ENCODE results near the gene TEPSIN. TPM values are rescaled to one million over a fixed set of nuclear protein-coding genes. Genes with fewer than 3 reads are reported as not detected.

Gene TEPSIN
- total RNA-seq, 1 donor from 2014 or later, result 60.0 TPM

DNA sequence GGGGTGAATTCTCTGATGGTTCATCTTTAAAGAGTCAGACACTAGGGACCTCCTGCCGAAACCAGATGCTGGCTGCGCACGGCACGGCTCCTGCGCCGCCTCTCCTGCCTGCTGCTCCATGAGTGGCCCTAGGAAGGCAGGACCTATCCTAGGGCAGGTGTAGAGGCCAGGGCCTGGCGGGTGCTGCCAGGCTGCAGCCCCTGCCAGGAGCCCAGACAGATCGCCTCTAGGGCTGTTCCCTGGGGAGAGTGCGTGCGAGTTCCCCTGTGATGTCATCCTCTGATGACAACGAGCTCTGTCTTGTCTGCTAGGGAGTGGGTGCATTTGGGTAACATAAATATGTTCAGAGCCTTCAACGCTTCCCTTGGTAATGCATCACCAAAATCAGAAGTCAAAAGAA, 32.4 kb upstream of the TEPSIN start:
- intact Hi-C loops (cut with micrococcal nuclease), result no loop called here

DNA sequence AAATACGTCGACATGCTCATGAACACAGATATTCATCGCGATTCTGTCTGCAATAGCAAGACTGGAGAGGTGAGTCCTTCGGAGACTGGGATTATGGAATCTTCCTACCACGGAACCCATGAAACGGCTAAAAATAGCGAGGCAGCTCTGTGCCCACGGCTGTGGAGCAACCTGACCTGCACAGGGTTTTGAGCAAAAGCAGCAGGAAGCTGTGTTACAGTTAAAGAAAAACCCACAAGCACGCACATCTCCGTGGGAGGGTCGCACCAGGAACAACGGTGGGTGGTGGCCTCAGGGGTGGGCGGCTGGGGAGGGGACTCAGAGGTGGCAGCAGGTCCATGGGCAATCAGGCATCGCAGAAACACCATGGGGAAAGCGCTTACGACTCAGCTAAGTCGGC, 31.4 kb upstream of the TEPSIN start:
- intact Hi-C loops (cut with micrococcal nuclease), result no loop called here

DNA sequence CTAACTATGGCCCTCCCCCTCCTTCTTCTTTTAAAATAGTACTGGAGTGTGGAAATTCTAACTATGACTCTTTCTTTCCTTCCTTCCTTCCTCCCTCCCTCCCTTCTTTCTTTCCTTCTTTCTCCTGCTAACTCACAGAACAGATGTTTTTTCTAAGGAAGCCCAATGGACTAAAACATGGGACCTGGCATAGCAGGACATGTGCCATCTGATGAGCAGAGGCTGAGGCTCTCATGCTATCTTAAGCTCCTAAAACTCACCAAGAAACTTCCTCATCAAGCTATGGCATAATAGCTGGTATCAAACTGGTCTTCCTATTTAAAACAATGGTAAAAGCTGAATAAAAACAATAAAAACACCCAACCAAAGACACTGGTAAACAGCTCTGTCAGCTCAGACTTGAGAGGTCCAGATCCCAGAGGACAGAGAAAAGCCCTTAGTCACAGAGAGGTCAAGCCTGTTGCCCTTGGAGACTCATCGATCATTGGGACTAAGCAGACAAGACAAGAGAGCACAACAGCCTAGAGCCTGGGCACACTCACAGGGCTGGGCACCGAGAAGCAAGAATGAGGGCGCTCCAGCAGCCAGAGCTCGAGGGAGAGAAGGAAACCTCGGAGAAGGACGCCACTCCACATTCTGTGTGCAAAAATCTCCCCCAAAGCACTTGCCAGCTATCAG, 28.7 kb upstream of the TEPSIN start:
- intact Hi-C loops (cut with micrococcal nuclease), result no loop called here

DNA sequence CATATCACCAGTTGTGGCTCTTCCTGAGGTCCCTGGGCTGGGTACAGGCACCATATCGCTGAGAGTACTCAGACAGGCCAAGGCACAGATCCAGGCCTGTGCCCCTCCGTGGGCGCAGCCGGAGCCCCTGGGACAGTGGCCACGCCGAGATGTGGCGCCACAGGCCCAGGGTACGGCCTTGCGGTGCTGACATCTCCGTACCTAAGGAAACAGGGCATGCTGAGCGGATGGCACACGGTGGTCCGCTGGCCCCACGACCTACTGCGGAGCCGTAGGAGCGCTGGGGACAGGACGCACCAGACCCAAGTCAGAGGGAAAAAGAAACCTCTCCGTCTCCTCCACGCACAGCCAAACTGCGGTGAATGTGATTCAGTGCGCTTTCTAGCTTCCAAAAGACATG, 26.7 kb upstream of the TEPSIN start:
- intact Hi-C loops (cut with micrococcal nuclease), result no loop called here

DNA sequence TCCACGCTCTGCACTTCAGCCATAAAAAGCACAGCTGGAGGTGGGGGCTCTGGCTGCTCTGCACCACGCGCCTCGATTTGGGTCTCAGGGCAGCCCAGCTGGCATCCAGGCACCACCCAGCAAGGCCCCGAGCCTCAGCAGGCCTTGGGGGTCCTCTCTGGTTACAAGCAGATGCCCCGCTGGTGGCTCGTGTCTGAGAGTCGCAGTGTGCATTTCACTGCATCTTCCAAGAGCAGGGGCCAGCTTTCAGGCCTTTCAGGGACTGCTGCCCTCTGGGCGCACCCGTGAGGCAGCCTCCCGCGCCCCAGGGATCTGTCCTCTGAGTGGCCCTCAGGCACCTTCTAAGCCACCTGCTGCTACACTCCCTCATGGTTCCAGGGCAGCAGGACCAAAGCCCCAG, 25.8 kb upstream of the TEPSIN start:
- intact Hi-C loops (cut with micrococcal nuclease), result no loop called here

DNA sequence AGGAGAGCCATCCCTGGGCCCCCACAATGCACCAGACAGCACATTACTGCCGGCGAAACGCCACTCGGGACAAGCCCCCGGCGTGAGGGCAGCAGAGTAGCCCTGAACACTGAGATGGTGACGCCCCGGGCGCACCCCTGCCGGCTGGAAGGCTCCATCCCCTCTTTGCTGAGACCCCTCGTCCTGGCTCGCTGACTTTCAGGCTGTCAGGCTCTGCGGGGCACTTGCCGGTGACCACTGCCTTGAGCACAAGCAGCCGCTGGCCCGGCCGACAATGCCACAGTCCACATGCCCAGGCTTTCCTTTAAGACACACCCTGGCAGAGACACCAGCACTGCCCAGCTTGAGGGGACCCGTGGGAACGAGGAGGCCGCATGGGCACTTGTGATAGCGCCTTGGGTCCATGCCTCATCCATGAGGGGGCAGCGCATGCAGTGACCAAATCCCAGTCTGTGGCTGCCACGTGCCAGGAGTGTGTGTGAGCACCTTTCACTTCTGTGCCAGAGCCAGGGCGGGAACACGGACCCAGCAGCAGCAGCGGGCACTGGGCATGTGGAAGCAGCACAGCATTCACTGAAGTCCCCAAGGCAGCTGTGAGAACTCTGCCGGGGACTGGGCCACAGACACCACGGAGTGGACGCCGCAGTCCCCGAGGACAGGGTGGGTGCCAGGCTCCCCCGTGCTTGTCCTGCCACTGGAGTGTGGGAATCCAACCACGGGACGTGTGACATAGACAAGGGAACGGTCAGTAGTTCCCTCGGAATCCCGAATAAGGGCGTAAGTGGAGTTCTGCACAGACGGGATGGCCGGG, 24.7 kb upstream of the TEPSIN start:
- intact Hi-C loops (cut with micrococcal nuclease), result no loop called here

DNA sequence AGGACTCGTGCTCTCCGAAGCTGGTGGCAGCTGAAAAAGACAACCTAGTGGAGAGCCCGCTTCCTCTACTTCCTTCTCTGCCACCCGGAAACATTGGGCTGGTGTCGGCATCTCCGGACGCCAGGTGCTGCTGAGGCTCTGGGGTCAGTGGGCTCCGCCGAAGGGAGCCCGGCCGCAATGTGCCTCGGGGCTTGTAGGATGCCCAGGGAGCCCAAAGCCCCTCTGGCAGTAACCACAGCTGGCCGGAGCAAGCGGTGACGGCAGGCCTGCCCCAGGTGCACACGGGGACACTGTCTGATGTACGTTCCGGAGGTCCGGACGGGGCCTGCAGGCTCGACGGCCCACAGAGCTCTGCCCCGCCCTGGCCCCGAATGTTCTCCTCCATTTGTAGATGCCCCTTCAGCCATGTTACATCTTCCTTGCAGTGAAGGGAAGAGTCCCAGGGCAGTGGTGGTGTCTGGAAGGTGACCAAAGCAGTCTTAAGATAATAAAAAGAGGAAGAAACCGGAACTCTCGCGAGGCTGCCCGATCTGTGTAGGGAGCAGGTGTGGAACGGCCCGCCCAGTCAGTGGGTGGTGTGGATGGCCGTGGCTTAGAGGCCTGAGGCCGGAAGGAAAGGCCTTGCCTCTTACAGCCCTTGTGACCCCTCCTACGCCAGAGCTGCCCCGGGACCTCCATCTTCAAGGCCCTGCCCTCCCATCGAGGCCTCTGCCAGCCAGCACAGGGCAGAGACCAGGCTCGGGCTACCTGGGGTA, 22.9 kb upstream of the TEPSIN start:
- intact Hi-C loops (cut with micrococcal nuclease), result no loop called here

DNA sequence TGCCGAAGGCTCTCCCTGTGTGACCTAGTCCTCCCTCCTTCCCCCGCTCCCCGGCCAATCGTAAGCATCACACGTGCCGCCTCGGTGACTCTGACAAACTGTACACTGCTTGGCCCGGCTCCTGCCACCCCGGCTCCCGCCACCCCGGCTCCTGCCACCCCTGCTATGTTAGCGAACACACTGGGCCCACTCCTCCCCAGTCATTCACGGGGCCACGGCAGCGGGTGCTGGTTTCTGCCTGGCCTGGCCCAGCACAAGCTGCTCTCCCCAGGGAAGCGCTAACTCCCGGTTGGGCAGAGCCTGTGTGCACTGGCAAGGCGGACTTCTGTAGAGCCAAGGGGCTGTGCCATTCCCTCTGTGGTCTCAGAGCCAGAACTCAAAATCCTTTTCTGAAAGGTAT, 22.2 kb upstream of the TEPSIN start:
- intact Hi-C loops (cut with micrococcal nuclease), result no loop called here

DNA sequence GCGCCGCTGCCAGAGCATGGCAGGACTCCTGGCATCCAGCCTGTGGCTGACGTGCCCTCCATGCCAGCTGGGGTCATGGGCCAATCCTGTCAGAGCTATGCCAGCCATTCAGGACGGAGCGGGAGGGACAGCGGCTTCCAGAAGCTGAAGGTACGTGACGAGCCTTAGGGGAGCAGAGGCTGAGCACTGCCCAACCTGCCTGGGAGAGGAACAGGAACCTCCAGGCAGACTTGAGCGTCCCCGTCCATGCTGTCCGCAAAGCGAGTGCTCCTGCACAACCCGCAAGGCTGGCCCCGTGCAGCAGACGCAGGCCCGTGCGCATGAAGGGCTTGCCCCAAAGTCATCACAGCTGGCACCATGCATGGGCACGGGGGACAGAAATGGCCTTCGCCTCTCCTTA, 21.8 kb upstream of the TEPSIN start:
- intact Hi-C loops (cut with micrococcal nuclease), result no loop called here

DNA sequence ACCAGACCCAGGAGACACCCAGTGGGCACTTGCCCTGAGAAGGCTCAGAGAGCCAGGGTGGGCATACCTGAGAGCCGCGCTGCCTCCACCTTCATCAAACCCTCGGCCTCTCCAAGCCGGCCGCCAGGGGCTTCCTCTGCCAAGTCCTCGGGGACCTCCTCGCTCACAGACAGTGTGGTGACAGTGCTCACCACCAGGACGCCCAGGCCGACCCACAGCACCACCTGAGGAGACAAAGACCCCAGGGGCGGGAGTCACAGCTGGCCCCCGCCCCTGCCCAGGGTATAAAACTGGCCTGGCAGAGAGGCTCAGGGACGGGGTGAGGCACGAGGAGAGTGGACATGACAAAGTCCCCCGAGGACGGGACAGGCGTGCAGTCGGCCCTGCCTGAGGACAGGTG, 21.3 kb upstream of the TEPSIN start:
- intact Hi-C loops (cut with micrococcal nuclease), result no loop called here

DNA sequence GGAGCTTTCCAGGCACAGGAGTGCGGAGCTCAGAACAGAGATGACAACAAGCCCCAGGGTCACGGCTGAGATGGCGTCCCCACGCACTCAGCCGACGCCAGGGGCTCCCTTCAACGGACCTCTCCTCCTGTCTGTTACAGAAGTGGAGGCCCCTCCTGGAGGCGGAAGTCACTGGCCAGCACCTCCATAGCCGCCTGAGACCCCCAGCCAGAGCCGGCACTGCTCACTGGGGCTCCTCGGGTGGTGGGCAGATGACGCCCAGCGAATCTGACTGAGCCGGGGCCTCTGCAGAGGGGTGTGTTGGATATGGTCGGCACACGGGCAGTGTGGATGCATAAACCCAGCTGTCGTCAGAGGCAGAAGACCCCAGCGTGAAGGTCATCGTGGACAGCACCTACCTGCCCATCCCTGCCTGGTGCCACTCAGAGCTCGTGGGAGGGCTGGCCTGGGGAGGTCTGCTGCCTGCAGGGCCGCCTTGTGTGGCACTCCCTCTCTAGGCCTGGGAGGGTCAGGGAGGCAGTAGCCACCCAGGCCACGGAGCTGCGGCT, 20.3 kb upstream of the TEPSIN start:
- intact Hi-C loops (cut with micrococcal nuclease), result no loop called here

DNA sequence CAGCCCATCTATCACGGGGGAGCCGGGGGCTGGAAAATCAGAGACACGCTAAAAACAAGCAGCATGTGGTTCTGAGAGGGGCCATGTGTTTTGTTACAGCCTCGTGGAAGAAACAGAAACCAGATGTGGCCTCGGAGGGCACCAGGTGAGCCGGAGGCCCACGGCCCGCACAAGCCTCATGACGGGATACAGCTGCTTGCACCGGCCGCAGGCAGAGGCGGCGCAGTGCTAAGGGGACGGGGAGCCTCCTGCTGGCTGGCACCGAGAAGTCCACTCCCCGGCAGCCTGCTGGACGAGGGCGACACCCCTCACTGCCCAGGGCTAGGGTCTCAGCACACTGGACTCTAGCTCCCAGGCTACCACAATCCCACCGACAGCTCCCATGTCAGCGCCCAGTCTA, 19.4 kb upstream of the TEPSIN start:
- intact Hi-C loops (cut with micrococcal nuclease), result no loop called here

DNA sequence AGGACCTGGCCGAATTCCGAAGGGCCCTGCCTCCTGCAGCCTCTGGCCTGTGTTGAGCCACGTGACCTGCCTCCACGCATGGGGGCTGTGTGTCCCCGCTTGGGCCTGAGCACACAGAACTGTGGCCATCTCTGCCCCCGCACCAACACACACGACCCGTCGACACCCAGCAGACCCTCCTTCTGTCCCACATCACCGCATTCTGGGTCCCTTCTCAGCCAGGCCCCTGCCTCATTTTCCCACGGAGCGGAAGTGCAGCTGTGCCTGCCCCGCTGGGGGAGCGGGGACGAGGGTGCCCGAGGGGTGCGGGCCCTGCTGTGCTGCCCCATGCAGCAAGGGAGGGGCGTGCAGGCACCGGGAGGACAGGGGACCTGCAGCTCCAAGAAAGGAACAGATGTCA, 18.7 kb upstream of the TEPSIN start:
- intact Hi-C loops (cut with micrococcal nuclease), result no loop called here

DNA sequence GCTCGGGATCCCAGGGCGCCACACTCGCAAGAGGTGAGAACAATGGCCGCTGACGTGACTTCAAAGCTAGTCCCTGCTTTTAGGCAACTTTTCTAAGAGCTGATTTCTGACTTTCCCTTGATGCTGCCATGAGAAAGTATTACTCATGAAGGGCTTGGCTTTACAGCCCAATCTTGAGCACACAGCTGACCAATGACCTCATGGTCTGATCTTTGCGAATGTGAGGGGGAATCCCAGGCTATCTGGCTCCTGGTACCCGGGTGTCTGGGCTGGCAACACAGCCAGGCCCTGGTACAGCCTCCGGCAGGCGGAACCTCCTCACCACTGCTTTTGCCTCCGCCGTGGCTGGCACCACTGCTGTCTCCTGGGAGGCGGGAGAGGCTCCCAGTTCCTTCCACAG, 17.8 kb upstream of the TEPSIN start:
- intact Hi-C loops (cut with micrococcal nuclease), result no loop called here

DNA sequence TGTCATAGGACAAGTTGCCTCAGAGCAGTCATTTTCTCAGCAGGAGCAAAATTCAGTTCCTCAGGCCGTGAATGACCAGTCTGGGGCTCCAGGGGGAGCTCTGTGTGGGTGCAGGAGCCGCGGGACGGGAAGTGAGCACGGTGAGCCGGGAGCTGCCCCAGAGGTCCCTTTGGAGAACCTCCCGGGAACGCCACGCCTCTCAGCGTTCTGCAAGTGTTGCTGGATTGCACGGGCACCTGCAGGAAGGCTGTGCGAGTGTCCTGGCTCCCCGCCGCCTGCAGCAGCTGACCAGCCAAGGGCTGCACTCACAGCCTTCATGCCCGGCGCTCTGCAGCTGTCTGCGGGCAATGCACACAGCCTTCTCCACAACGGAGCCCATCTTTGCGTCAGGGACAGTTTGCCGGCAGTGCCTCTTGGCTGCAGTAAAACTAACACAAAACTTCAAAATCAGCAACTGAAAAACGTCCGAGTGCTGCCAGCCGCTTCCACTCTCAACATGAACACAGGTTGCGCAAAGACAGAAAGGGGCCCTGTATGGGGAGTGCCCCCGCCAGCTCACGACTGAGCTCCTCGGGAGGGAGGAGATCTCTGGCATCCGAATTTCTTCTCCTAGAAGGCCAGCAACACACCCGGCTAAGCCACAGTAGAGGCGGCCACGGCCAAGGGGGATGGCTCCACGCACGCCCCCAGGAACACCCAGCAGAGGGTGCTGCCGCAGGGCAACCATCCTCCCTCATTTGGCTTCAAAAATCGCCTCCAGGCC, 16.3 kb upstream of the TEPSIN start:
- intact Hi-C loops (cut with micrococcal nuclease), result no loop called here

DNA sequence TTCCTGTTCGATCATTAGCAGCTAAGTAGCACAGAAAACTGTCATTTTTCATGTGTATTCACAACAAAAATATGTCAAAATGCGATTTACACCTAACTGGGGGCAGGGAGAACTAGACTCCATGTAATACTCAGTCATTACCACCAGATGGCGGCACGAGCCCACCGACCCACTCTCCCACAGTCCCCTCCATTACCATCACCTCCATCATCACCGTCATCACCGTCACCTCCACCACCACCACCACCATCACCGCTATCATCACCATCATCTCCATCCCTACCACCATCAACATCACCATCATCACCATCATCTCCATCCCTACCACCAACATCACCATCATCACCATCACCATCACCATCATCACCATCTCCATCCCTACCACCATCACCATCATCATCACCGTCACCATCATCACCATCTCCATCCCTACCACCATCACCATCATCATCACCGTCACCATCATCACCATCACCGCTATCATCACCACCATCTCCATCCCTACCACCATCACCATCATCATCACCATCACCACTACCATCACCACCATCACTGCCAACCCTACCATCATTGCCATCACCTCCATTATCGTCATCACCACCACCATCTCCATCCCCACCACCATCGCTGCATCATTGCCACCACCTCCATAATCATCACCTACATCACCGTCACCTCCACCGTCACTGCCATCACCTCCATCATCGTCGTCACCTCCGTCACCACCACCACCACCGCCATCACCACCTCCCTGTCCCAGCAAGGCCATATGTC, 14.7 kb upstream of the TEPSIN start:
- intact Hi-C loops (cut with micrococcal nuclease), result loop anchor here (1.0 kb wide), 4 partner anchors 43 to 348 kb away; no protein-coding TSS in a partner anchor

DNA sequence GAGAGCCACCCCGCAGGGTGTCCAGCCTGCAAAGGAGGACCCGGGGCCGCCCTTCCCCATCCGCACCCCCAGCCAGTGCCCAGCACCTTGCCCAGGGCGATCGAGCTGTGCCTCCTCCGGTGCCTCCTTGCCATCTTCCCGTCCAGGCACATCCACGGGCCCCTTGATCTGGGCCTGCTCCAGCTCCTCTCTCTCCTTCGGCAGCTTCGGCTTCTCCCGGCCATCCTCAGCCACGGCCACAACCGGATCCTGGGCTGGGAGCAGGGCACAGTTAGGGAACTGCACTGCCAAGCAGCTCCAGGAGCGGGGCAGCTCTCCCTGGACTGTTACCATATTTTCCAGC, 14.1 kb upstream of the TEPSIN start:
- intact Hi-C loops (cut with micrococcal nuclease), result loop anchor here (1.0 kb wide), 4 partner anchors 43 to 348 kb away; no protein-coding TSS in a partner anchor

DNA sequence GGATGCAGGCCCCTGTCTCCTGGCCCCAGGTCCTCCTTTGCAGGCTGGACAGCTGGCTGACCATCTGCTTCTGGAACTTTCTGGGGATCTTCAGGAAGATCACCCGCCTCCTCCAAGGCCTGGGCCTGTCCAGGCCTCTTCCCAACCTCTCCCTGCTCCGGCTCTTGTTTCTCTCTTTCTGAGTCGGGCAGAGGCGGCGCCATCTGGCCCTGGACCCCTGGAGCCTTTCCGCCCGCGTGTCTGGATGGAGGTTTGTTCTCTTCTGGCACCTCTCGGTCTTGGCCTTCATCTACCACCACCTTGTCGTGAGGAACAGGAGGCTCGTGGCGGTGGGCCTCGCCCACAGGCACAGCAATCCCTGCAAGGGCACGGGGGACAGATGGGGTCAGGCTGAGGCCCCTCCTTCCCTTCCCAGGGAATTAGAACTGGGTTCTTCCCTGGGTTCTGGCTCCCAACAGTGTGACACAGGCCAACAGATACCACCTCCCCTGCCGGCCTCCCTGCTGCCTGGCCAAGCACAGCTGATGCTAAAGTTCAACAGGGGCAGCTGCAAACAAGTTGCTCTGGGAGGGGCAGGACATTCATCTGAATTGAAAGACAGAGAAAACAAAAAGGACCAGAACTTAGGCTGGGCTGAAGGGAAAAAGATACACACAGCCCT, 13.6 kb upstream of the TEPSIN start:
- intact Hi-C loops (cut with micrococcal nuclease), result no loop called here

DNA sequence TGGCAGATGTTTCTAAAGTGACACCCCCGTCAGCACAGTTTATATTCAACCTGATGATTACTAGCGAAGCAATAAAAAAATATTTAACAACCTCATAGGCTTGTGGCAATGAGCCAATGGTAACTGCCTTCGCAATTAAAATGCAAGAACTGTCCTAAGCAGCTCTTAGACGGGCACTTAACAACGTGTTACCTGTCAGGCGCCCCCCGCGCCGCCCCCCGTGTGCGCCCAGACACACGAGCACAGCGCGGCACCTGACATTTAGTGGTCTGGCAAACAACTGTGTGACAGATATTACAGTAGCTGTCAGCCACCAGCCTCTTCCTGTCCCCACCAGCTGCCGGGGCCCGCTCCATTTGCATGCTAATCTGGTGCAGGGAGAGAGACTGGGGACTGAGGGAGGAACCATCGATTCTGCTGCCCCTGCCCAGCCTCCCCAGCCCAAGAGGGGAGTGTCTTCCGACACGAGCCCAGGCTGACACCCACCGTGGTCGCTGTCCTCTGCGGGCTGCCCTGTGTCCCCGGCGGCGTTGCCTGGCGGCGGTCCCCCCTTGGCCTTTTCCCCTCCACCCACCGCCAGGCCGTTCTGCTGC, 12.9 kb upstream of the TEPSIN start:
- intact Hi-C loops (cut with micrococcal nuclease), result no loop called here

All from T-helper 1 cell treated with Interleukin-12 subunit alpha and Interleukin-12 subunit beta and Interleukin-4 antibody, amounts not matched to agents 30 ng/mL and 1 ng/mL, for 36 hours (primary cell).